Measurements from ENCODE around the gene CGREF1. TPM values are rescaled to one million over a fixed set of nuclear protein-coding genes. Genes with fewer than 3 reads are reported as not detected.
A peak's percentile ranks its signal among the peaks of the same experiment; 100 is the strongest.

CGREF1 gene, protein sequence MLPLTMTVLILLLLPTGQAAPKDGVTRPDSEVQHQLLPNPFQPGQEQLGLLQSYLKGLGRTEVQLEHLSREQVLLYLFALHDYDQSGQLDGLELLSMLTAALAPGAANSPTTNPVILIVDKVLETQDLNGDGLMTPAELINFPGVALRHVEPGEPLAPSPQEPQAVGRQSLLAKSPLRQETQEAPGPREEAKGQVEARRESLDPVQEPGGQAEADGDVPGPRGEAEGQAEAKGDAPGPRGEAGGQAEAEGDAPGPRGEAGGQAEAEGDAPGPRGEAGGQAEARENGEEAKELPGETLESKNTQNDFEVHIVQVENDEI
- total RNA-seq (2014; rRNA removed; shearing (Covaris generic)) (not detected in 2 replicates), total RNA-seq (2022) (not detected in 2 replicates), Bru-seq, nascent RNA (not detected), BruChase-seq, experiment 1, labeled RNA remaining after a 6-hour chase (not detected), BruChase-seq, experiment 2, labeled RNA remaining after a 2-hour chase (percentile 6 among the genes with signal in this experiment)
- long read RNA-seq, result 0 reads

DNA sequence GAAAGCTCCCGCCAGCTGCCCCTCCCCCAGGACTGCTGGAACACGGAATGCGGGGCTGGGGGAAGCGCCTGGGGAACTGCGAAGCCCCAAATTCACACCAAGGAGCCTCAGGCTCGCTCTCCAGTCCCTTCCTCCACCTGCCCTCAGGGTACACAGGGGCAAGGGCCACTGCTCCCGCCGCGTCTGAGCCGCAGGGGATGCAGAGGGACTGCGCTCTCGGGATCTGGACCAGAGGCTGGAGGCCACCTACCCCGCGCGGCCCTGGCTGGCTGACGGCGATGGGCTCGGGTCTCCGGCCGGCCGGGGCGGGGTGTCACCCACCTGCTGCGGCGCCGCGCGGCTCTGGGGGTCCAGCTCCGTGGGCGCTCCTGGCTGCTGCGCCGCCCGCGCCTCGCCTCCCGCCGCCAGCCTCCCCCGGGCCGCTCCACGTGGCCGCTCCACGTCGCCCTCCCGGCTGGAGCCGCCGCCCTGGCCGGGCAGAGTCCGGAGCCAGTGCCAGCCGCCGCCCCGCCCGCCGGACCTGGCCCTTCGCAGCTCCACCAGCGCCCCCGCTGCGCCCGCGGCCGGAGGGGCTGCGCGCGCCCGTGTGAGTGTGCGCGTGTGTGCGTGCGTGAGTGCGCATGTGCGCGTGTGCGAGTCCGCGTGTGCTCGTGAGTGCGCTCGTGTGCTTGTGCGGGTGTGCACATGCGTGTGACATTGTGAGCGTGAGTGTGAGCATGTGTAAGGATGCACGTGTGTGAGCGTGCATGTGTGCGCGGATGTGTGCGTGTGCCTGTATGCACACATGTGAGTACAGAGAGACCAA, at the start of gene CGREF1:
CGREF1 (minus strand) TSS at position 604 of the 805 bp plus-strand sequence. CDS start 14,762 bp downstream, outside the sequence.
- intact Hi-C loops (cut with micrococcal nuclease; ENCODE audit: unreplicated experiment), result no loop called here
- POLR2A ChIA-PET, result no interaction called here
- Histone ChIP-seq H3K9me3 (ENCODE audit: low read length) (no peaks in the 10 kb centered on the region), H3K4me3 (ENCODE audit: low read depth, low read length, poor library complexity, severe bottlenecking) (no peak within 1 kb of the TSS), H4K20me1 (ENCODE audit: insufficient read depth, low read length) (no peaks in the 10 kb centered on the region), H3K4me1 (ENCODE audit: insufficient read depth, low read length, poor library complexity, severe bottlenecking) (no peaks in the 10 kb centered on the region), H3K9me2 (ENCODE audit: insufficient read depth, low read length) (no peaks in the 10 kb centered on the region), H3K79me2 (ENCODE audit: insufficient read depth, low read depth, low read length) (no peaks in the 10 kb centered on the region), H3K4me2 (ENCODE audit: low read length) (peak within 1 kb of the TSS; percentile 15; the same call in 1 of the 2 replicates), H3K27ac (ENCODE audit: low read depth, low read length, poor library complexity, severe bottlenecking) (no peak within 1 kb of the TSS), H2AFZ (ENCODE audit: low read length) (no peak within 1 kb of the TSS), H3K36me3 (ENCODE audit: insufficient read depth, low read length) (no peaks in the 10 kb centered on the region)
- no TSS peak for BruUV-seq (replicated peaks)
- CTCF ChIA-PET (ENCODE audit: unreplicated experiment), result no interaction called here
- no peak for DNase-seq (ENCODE audit: low spot score)
- TF ChIP-seq EZH2phosphoT487 (IDR thresholded peaks at IDR 0.05; ENCODE audit: borderline replicate concordance, low read depth, low read length), result no peak
- TF ChIP-seq, protein P1, sequence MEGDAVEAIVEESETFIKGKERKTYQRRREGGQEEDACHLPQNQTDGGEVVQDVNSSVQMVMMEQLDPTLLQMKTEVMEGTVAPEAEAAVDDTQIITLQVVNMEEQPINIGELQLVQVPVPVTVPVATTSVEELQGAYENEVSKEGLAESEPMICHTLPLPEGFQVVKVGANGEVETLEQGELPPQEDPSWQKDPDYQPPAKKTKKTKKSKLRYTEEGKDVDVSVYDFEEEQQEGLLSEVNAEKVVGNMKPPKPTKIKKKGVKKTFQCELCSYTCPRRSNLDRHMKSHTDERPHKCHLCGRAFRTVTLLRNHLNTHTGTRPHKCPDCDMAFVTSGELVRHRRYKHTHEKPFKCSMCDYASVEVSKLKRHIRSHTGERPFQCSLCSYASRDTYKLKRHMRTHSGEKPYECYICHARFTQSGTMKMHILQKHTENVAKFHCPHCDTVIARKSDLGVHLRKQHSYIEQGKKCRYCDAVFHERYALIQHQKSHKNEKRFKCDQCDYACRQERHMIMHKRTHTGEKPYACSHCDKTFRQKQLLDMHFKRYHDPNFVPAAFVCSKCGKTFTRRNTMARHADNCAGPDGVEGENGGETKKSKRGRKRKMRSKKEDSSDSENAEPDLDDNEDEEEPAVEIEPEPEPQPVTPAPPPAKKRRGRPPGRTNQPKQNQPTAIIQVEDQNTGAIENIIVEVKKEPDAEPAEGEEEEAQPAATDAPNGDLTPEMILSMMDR (conservative IDR thresholded peaks at IDR 0.05; ENCODE audit: low read length), result no peak

DNA sequence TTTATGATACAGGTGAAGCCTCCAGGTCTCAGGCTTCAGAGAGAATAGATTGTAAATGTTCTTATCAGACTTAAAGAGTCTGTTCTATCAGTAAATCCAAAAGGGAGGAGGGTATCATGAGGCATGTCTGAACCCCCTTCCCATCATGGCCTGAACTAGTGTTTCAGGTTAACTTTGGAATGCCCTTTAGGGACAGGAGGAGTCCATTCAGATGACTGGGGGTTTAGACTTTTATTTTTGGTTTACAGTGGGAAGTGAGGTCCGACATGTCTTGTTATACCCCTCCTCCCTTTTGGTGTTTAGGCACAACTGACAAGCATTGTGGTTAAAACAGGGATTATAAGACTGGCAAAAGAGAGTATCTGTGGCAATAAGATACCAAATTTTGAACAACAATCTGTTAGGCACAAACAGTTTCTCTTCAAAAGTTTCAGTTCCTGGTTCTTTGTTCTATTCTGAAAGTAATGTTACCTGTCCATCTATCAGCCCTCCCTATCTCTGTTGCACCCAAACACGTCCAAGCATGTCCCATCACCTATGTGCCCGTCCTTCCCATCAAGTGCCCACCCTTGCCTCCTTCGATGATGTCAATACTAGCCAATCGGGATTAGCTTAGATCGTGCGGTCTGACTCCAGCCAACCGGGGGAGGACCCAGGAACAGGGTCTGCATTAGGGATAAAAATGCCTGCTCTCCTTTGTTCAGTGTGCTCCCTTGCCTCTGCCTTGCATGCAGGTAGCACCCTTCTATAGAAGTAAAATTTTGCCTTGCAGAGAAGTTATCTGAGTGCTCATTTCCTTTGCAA, 46.2 kb upstream of the CGREF1 start:
- POLR2A ChIA-PET, result interaction anchor here (0.6 to 1.4 kb wide), 7 partner anchors 12 to 1752 kb away, joined by 3 to 15 read pairs (median 3); no protein-coding TSS in a partner anchor
- TF ChIP-seq EZH2phosphoT487 (IDR thresholded peaks at IDR 0.05; ENCODE audit: borderline replicate concordance, low read depth, low read length), result no peak
- TF ChIP-seq, protein P1 (conservative IDR thresholded peaks at IDR 0.05; ENCODE audit: low read length), result no peak

More for the DNA sequence above, 46.2 kb upstream of the CGREF1 start:
- Histone ChIP-seq H3K79me2 (ENCODE audit: insufficient read depth, low read depth, low read length) (no peaks in the 10 kb centered on the region), H3K9me2 (ENCODE audit: insufficient read depth, low read length) (no peaks in the 10 kb centered on the region), H3K36me3 (ENCODE audit: insufficient read depth, low read length) (peaks cover 9% of the 10 kb centered on the region; the same call in 1 of the 2 replicates), H3K27ac (ENCODE audit: low read depth, low read length, poor library complexity, severe bottlenecking) (peak overlapping the region; percentile 86), H2AFZ (ENCODE audit: low read length) (peak overlapping the region; percentile 87), H3K9me3 (ENCODE audit: low read length) (peaks cover 22% of the 10 kb centered on the region; the same call in 1 of the 2 replicates), H4K20me1 (ENCODE audit: insufficient read depth, low read length) (no peaks in the 10 kb centered on the region), H3K4me3 (ENCODE audit: low read depth, low read length, poor library complexity, severe bottlenecking) (peak overlapping the region; percentile 32), H3K4me1 (ENCODE audit: insufficient read depth, low read length, poor library complexity, severe bottlenecking) (peaks cover 71% of the 10 kb centered on the region), H3K4me2 (ENCODE audit: low read length) (peak overlapping the region; percentile 59)
- intact Hi-C loops (cut with micrococcal nuclease; ENCODE audit: unreplicated experiment), result loop anchor here (2.0 kb wide), 1 partner anchor 30 kb away; the partner anchor contains the start of gene PREB
- no TSS peak for BruUV-seq (replicated peaks)
- peak; percentile 64 for DNase-seq (ENCODE audit: low spot score)
- CTCF ChIA-PET (ENCODE audit: unreplicated experiment), result interaction anchor here (1.1 kb wide), 1 partner anchor 12 kb away, joined by 3 read pairs; no protein-coding TSS in a partner anchor
